DMS79 treated with DMSO at 0.1 percent for 48 hours (cell line): ENCODE results near the gene SNX10.
A peak's percentile ranks its signal among the peaks of the same experiment; 100 is the strongest.

Source experiments
- DNase-seq: peaks from one replicate; lab custom pipeline; 2025; lab: John Stamatoyannopoulos, UW

The SNX10 gene

GRCh38 chr7:26337232-26337865 lies 45.7 kb downstream of the SNX10 start:
- DNase-seq = no peak

DNA sequence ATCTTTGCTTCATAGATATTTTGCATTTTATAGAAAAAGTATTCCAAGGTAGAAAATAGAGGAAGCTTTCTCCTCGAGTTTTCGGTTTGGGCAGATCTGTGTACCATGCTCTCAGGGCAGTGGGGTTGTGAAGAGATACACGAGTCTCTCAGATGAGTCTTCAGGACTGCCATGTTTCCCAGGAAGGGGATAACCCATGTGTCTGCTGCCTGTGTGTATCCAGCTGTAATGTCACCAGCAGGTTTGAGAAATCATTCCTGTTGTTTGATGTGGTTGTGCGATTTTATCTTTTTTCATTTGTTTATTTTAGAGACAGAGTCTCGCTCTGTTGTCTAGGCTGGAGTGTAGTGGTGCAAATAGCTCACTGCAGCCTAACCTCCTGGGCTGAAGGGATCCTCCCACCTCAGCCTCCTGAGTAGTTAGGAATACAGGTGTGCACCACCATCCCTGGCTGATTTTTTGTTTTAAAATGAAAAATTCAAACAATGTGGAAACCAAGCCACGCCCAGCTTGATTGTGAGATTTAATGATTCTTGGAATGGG lies 48.9 kb downstream of the SNX10 start:
- DNase-seq = no peak

GRCh38 chr7:26343320-26343832 lies 51.7 kb downstream of the SNX10 start:
- no peak for DNase-seq

DNA sequence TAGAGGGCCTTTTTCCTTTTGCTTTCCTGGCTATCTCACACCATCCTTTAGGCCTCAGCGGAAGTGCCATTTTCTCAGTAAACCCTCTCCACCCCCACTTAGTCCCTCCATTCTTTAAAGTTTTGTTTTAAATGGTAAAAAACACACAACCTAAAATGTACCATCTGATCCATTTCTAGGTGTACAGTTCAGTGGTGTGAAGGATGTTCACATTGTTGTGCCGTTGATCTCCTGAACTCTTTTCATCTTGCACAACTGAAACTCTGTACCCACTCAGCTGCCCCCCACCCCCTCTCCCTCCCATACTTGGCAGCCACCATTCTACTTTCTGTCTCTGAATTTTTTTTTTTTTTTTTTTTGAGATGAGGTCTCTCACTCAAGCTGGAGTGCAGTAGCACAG lies 52.2 kb downstream of the SNX10 start:
- DNase-seq = no peak

- DNase-seq = no peak
Measured at GRCh38 chr7:26345202-26345601, 53.5 kb downstream of the SNX10 start.

- DNase-seq = no peak
Measured at GRCh38 chr7:26345837-26346236, 54.2 kb downstream of the SNX10 start.

DNA sequence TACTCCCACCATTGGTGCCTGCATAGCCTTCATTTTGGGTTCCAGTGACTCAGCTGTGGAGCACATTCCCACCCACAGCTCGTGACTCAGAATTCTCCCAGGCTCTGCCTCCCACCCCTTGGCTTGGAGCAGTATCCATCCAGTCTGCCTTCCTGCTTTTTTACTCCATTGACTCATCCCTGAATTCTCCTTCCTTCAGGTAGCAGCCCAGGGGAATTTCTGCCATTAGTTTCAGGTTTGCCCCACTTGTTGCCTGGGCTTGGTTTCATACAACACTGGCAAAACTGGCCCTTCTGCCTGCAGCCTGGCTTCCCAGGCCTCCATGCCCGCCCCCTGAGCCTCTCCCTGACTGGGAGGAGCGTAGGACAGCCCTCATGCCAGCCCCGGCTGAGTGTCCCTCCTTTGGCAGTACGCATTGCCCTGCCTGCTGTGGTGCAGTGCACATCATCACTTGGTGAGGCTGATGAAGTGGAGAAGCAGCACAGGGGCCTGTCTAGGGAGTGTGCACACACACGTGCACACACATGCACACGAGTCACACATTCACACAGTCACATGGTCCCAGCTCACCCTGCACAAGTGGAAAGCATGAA lies 55.0 kb downstream of the SNX10 start:
- DNase-seq = no peak

DNA sequence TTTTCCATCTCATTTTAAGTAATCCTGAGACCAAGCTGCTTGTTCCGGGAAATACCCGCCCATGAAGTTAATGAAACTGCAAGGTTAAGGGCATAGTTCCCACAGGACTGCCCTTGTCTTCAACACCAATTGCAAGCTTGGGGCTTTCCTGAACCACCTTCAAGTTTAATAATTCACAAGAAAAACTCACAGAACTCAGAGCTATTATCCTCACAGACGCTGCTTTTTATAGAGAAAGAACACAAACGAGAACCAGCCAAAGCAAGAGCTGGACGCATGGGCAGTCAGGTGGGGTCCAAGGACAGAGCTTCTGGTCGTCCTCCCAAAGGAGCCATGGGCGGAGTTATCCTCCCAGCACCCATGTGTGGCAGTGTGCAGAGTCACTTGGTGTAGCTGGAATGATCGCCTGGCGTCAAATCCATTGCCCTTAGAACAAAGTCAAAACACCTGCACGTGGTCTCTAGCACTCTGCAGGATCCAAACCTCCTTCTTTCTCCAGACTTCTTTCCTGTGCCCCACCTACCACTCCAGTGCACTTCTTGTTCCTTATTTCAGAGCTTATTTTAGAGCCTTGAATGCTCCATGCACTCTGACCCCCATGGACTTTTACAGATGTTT lies 56.7 kb downstream of the SNX10 start:
- peak; percentile 92 for DNase-seq

- peak; percentile 100 for DNase-seq
Measured at GRCh38 chr7:26349005-26349915, 57.6 kb downstream of the SNX10 start.

GRCh38 chr7:26351171-26351570 lies 59.5 kb downstream of the SNX10 start:
- DNase-seq = no peak

DNA sequence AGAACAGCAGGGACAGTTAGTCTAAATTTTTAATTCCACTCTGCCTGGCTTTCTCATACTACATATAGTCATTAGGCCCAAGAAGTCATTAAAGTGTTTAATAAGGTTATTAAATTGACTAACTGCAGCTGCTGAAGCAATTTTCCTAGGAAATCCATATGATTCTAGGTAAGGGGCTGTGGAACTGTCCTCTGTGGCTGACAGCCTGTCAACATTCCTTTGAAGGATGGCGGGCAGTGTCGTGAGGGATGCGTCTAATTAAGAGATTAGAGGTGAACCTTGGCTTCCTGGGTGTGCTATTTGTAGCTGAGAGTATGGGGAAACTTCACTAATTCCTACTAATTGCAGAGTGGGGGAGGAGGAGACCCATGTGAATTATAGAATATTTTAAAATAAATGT lies 64.6 kb downstream of the SNX10 start:
- DNase-seq = no peak

DNA sequence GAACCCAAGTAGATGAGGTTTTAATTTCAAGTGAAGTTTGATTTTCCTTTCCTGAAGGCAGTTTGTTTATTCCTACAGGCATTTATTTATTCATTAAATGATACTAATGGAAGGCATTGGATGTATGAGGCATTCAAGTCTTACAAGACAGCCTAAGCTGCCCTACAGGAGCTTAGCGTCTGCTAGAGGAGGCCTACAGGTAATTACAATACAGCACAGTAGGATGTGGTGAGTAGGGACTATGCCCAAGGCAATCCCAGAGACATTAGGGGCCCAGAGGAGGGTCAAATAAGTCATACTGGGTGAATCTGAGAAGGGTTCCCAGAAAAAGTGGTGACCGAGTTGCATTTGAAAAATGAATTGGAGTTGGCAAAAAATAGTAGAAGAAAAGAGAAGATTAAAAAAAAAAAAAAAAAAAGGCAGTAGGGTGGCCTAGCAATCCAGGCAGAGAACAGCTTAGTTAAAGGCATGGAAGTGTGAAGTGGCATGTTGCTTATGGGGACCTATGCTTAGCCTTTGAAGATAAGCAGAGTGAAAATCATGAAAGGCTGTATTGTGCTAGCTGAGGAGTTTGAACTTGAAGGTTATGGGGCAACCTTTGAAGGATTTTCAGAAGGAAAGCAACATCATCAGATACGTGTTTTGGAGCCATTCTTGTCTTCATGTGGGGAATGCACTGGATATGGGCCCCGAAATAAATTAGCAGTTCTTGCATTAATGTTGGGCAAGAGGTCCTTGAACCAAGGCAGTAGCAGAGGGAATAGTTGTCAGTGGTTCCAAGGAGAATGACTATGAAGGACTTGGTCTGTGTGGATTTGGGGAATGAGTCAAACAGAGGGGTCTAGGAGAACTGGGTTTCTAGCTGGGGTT lies 65.5 kb downstream of the SNX10 start:
- DNase-seq = no peak

- DNase-seq = no peak
Measured at GRCh38 chr7:26357799-26358151, 66.1 kb downstream of the SNX10 start.

DNA sequence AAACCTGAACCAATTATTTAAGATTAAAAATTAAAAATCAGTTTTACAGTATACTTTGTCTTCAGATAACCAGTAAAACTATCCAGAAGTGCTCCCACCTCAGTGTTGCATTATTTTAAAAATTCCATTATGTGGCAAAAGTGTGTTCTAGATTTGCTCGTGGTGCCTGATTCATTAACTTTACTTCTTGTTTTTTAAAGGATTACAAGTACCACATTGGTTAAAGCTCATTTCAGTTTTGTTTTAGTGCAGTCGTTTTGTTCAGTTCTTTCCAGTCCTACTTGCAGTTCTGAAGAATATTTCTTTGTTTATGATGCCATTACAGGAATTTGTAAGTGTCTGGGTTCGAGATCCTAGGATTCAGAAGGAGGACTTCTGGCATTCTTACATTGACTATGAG lies 69.0 kb downstream of the SNX10 start:
- no peak for DNase-seq

GRCh38 chr7:26361637-26362036 lies 70.0 kb downstream of the SNX10 start:
- DNase-seq = no peak

DNA sequence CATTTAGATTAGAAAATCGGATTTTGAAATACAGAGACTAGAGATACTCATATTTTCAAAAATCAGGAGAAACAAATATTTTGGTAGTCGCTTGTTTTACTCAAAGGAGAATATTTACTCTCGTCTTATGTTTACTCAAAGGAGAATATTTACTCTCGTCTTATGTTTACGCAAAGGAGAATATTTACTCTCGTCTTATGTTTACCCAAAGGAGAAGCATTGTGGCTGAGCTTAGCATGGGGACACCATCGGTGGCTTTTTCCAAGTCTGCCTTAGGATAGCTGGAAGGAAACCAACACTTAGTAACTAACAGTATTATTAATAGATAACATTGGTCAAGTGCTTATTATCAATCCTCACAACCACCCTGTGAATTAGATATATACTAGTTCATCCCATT lies 71.8 kb downstream of the SNX10 start:
- DNase-seq = no peak

DNA sequence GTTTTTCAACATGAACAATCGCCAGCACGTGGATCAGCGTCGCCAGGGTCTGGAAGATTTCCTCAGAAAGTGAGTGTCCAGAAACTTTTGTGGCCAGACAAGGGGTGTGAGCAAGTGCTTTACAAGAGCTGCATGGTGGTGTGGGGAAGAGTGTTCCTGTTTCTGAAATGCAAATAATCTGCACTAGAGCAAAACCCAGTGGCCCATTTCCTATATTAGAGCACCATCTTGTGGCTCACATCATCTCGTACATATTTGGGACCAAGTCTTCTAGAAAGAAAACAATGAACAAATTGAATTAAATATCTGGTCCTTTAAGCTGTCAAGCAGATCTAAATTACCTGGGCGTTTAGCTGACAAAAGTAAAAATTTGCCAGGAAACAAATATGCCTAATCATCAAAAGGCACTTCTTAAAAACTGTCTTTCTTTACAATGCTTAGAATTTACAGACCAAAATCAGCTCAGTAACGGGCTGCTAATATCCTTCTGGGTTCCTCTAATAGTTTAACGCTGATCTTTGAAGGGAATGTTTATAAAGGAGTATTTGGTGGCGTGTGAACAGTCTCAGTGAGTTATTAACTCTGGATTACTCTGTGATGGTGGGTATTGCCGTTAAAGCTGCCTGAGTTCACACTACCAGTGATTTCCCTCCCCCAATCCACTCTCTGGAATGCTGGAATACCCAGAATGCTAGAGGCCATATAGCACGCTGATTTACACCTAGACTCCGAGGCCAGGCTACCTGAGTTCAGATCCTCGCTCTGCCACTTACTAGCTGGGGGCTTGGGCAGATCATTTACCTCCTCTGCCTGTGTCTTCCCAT lies 73.6 kb downstream of the SNX10 start:
- DNase-seq = peak; percentile 90

GRCh38 chr7:26365901-26366275 lies 74.2 kb downstream of the SNX10 start:
- DNase-seq = no peak

GRCh38 chr7:26367219-26367711 lies 75.6 kb downstream of the SNX10 start:
- DNase-seq = no peak

- DNase-seq = no peak
Measured at GRCh38 chr7:26368542-26368941, 76.9 kb downstream of the SNX10 start.
